Skeletal muscle satellite cell (primary cell): ENCODE results near the gene CLN5.
A peak's percentile ranks its signal among the peaks of the same experiment; 100 is the strongest.

Experiments used
- H3K27me3 ChIP-seq: 2 replicates; pipeline ENCODE4 v1.7.0; 2013; ENCODE audit warnings: low read length; ENCODE audit not compliant: control insufficient read depth, insufficient read depth
- H3K36me3 ChIP-seq: 2 replicates; pipeline ENCODE4 v1.7.0; 2013; ENCODE audit warnings: mild to moderate bottlenecking, control low read depth, low read length; ENCODE audit not compliant: insufficient read depth
- H3K4me1 ChIP-seq: 2 replicates; pipeline ENCODE4 v1.7.0; 2013; ENCODE audit warnings: low read length; ENCODE audit not compliant: control insufficient read depth, insufficient read depth
- H3K4me2 ChIP-seq: 2 replicates; pipeline ENCODE4 v1.7.0; 2013; ENCODE audit warnings: mild to moderate bottlenecking, low read length
- H3K4me3 ChIP-seq: 2 replicates; pipeline ENCODE4 v1.7.0; 2013; ENCODE audit warnings: low read length
- H3K9ac ChIP-seq: 2 replicates; pipeline ENCODE4 v1.7.0; 2013; ENCODE audit warnings: mild to moderate bottlenecking, low read depth, low read length, moderate library complexity
- H3K9me3 ChIP-seq: replicated peaks from 2 replicates; pipeline ENCODE4 v1.7.0; 2013; ENCODE audit warnings: mild to moderate bottlenecking, control low read depth, low read length

The CLN5 gene

GRCh38 chr13:76980075-76980718, 11.7 kb upstream of the CLN5 start:
- H3K9me3 ChIP-seq: no peaks in the 10 kb centered on the region
- H3K4me1 ChIP-seq: peaks cover 4% of the 10 kb centered on the region
- H3K27me3 ChIP-seq: peaks cover 53% of the 10 kb centered on the region
- peak overlapping the region; percentile 65 for H3K4me3 ChIP-seq
- H3K9ac ChIP-seq: no peak overlapping the region
- peak overlapping the region; percentile 89 for H3K4me2 ChIP-seq
- no peaks in the 10 kb centered on the region for H3K36me3 ChIP-seq

- Histone ChIP-seq H3K9ac (no peak overlapping the region), H3K36me3 (no peaks in the 10 kb centered on the region), H3K9me3 (no peaks in the 10 kb centered on the region), H3K27me3 (peaks cover 63% of the 10 kb centered on the region), H3K4me3 (no peak overlapping the region), H3K4me1 (peaks cover 4% of the 10 kb centered on the region), H3K4me2 (no peak overlapping the region)
Measured at GRCh38 chr13:76982061-76982460, 9.8 kb upstream of the CLN5 start.

GRCh38 chr13:76983676-76984075, 8.2 kb upstream of the CLN5 start:
- H3K4me3 ChIP-seq: no peak overlapping the region
- H3K4me1 ChIP-seq: peaks cover 4% of the 10 kb centered on the region
- no peak overlapping the region for H3K9ac ChIP-seq
- H3K4me2 ChIP-seq: no peak overlapping the region
- peaks cover 55% of the 10 kb centered on the region for H3K27me3 ChIP-seq
- H3K36me3 ChIP-seq: no peaks in the 10 kb centered on the region
- H3K9me3 ChIP-seq: no peaks in the 10 kb centered on the region

- Histone ChIP-seq H3K9me3 (no peaks in the 10 kb centered on the region), H3K4me2 (peak overlapping the region; percentile 88), H3K27me3 (peaks cover 12% of the 10 kb centered on the region), H3K9ac (peak overlapping the region; percentile 90), H3K36me3 (peaks cover 8% of the 10 kb centered on the region), H3K4me3 (peak overlapping the region; percentile 81), H3K4me1 (peaks cover 25% of the 10 kb centered on the region)
Measured at GRCh38 chr13:76991432-76991795, 467 bp upstream of the CLN5 start.

- H3K4me1 ChIP-seq: peaks cover 25% of the 10 kb centered on the region
- H3K4me2 ChIP-seq: peak overlapping the region; percentile 88
- peak overlapping the region; percentile 81 for H3K4me3 ChIP-seq
- H3K27me3 ChIP-seq: peaks cover under 1% of the 10 kb centered on the region
- H3K9me3 ChIP-seq: no peaks in the 10 kb centered on the region
- peaks cover 11% of the 10 kb centered on the region for H3K36me3 ChIP-seq
- H3K9ac ChIP-seq: peak overlapping the region; percentile 90
Measured at GRCh38 chr13:76992548-76993001, 694 bp downstream of the CLN5 start.

GRCh38 chr13:76993021-76993420, 1.1 kb downstream of the CLN5 start:
- H3K9ac ChIP-seq: peak overlapping the region; percentile 90
- peak overlapping the region; percentile 81 for H3K4me3 ChIP-seq
- H3K4me1 ChIP-seq: peaks cover 25% of the 10 kb centered on the region
- H3K36me3 ChIP-seq: peaks cover 11% of the 10 kb centered on the region
- peak overlapping the region; percentile 88 for H3K4me2 ChIP-seq
- H3K27me3 ChIP-seq: no peaks in the 10 kb centered on the region
- H3K9me3 ChIP-seq: no peaks in the 10 kb centered on the region

GRCh38 chr13:76993473-76993872, 1.6 kb downstream of the CLN5 start:
- Histone ChIP-seq H3K4me1 (peaks cover 25% of the 10 kb centered on the region), H3K36me3 (peaks cover 12% of the 10 kb centered on the region), H3K4me3 (peak overlapping the region; percentile 81), H3K27me3 (no peaks in the 10 kb centered on the region), H3K4me2 (peak overlapping the region; percentile 88), H3K9ac (peak overlapping the region; percentile 90), H3K9me3 (no peaks in the 10 kb centered on the region)

- Histone ChIP-seq H3K36me3 (peaks cover 18% of the 10 kb centered on the region), H3K9ac (no peak overlapping the region), H3K27me3 (no peaks in the 10 kb centered on the region), H3K4me2 (peak overlapping the region; percentile 88), H3K4me1 (peaks cover 25% of the 10 kb centered on the region), H3K9me3 (no peaks in the 10 kb centered on the region), H3K4me3 (peak overlapping the region; percentile 31)
Measured at GRCh38 chr13:76994281-76994680, 2.4 kb downstream of the CLN5 start.

- Histone ChIP-seq H3K27me3 (no peaks in the 10 kb centered on the region), H3K9me3 (no peaks in the 10 kb centered on the region), H3K4me3 (no peak overlapping the region), H3K9ac (no peak overlapping the region), H3K4me1 (peaks cover 14% of the 10 kb centered on the region), H3K4me2 (no peak overlapping the region), H3K36me3 (peaks cover 30% of the 10 kb centered on the region)
Measured at GRCh38 chr13:77000475-77000874, 8.6 kb downstream of the CLN5 start.

GRCh38 chr13:77001540-77001939, 9.7 kb downstream of the CLN5 start:
- Histone ChIP-seq H3K4me3 (no peak overlapping the region), H3K9me3 (no peaks in the 10 kb centered on the region), H3K27me3 (no peaks in the 10 kb centered on the region), H3K9ac (no peak overlapping the region), H3K4me2 (no peak overlapping the region), H3K4me1 (peaks cover 14% of the 10 kb centered on the region), H3K36me3 (peaks cover 30% of the 10 kb centered on the region)

GRCh38 chr13:77001963-77002587, 10.2 kb downstream of the CLN5 start:
- H3K36me3 ChIP-seq: peaks cover 33% of the 10 kb centered on the region
- H3K9me3 ChIP-seq: no peaks in the 10 kb centered on the region
- no peak overlapping the region for H3K4me2 ChIP-seq
- H3K27me3 ChIP-seq: no peaks in the 10 kb centered on the region
- peaks cover 14% of the 10 kb centered on the region for H3K4me1 ChIP-seq
- no peak overlapping the region for H3K4me3 ChIP-seq
- H3K9ac ChIP-seq: no peak overlapping the region
